Neural crest cell (in vitro differentiated cells): ENCODE data around the gene MSL1. TPM values are rescaled to one million over a fixed set of nuclear protein-coding genes. Genes with fewer than 3 reads are reported as not detected.

Experiments
- DNase-seq: peaks from one replicate; pipeline ENCODE4 v3.0.0; 2021; ENCODE audit warnings: low read depth, mixed read lengths, low spot score
- H3K27ac Mint-ChIP-seq: one replicate; pipeline ENCODE4 v1.8.0; 2021; ENCODE audit warnings: mild to moderate bottlenecking, mixed read lengths; ENCODE audit not compliant: unreplicated experiment
- H3K27me3 Mint-ChIP-seq: 2 replicates; pipeline ENCODE4 v1.8.0; 2021; ENCODE audit warnings: low read depth, mild to moderate bottlenecking, mixed read lengths
- H3K36me3 Mint-ChIP-seq: 2 replicates; pipeline ENCODE4 v1.8.0; 2021; ENCODE audit warnings: low read depth, mild to moderate bottlenecking, mixed read lengths
- H3K4me1 Mint-ChIP-seq: 2 replicates; pipeline ENCODE4 v1.8.0; 2021; ENCODE audit warnings: mixed read lengths
- H3K4me3 Mint-ChIP-seq: one replicate; pipeline ENCODE4 v1.8.0; 2021; ENCODE audit warnings: mild to moderate bottlenecking, mixed read lengths
- H3K9me3 Mint-ChIP-seq: 2 replicates; pipeline ENCODE4 v1.8.0; 2021; ENCODE audit warnings: mixed read lengths
- CTCF ChIP-seq: fragments of 200-600 bp; sonication (generic); conservative IDR thresholded peaks from 2 replicates; pipeline ENCODE4 v1.5.0; 2021; ENCODE audit warnings: antibody characterized with exemption, mild to moderate bottlenecking
- total RNA-seq: library from RNA; stranded (reverse); gene quantifications from 2 replicates; pipeline ENCODE4 v1.2.1, GENCODE V29; 2021

The MSL1 gene
- total RNA-seq, 1 donor from 2014 or later = 147 TPM

GRCh38 chr17:40105861-40106759 lies 15.7 kb upstream of the MSL1 start:
- Mint-ChIP-seq H3K4me1 (peaks cover 53% of the 10 kb centered on the region), H3K9me3 (no peaks in the 10 kb centered on the region), H3K36me3 (no peaks in the 10 kb centered on the region), H3K4me3 (no peak overlapping the region), H3K27ac (no peak overlapping the region), H3K27me3 (peaks cover 24% of the 10 kb centered on the region)
- no peak for TF ChIP-seq CTCF
- DNase-seq = no peak

DNA sequence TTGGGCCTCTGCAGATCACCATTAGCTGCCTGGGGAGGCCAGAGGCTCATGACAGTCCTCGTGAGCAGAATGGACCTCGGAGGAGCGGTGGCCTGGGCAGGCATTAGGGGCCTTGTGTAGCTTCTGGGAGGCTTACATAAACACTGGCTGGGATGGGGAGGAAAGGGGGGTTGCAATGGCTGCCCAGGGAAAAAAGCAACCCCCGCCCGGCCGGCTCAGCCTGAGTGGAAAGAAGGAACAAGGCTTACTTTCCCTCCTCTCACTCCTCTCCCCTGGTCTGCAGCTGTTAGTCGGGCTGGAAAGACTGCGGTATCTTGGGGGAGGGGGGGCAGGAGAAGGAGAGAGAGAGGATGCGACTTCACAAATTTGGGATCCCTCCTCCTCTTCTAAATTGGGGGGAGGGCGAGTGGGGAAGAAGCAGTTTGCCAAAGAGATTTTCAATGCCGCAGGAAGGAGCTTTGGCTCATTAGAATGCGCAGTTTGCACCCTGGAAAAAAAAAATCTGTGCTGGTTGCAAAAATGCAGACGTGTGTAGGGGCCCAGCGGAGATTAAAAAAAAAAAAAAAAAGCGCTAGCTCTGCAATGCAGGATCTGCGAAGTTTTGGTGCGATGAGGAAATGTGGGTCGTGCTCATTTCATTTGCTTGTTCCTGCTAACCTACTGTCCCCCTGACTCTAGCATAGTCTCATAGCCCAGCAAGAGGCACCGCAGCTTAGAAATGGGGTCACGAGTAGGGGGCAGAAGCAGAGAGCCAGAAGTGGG lies 14.8 kb upstream of the MSL1 start:
- Mint-ChIP-seq H3K4me3 (peak overlapping the region; percentile 31), H3K4me1 (peaks cover 55% of the 10 kb centered on the region), H3K27me3 (peaks cover 22% of the 10 kb centered on the region), H3K9me3 (no peaks in the 10 kb centered on the region), H3K27ac (peak overlapping the region; percentile 43), H3K36me3 (no peaks in the 10 kb centered on the region)
- DNase-seq = no peak
- no peak for TF ChIP-seq CTCF

DNA sequence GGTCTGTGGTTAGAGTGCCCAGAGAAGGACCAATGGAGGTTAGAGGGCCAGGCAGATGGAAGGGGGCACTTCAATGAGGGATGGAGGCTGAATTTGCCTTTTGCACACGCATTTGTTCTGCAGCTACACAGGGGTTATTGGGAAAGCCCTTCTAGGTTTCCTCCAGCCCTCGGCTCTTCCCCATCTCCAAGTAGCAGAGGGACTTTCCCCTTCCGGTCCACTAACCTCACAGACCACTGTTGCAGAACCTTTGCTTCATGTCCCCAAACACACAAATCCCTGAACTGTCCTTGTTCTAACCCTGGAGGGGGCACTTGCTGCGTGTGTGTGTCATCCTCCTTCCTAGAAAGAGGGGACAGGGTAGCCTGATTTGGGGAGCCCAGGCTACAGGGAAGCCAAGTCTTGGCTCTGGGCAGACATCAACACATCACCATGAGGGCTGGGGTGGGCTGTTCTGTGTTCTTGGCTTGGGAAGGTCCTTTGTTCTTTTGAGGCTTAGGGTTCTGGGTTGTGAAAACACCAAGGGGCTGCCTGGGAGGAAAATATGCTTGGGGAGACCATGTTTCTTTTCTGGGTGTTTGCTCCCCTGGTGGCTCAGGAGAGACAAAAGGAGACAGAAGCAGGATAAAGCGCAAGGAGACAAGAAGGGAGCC lies 14.1 kb upstream of the MSL1 start:
- H3K9me3 Mint-ChIP-seq = no peaks in the 10 kb centered on the region
- H3K27me3 Mint-ChIP-seq = peaks cover 22% of the 10 kb centered on the region
- H3K27ac Mint-ChIP-seq = peak overlapping the region; percentile 89
- H3K4me3 Mint-ChIP-seq = peak overlapping the region; percentile 38
- peaks cover 60% of the 10 kb centered on the region for H3K4me1 Mint-ChIP-seq
- DNase-seq = no peak
- TF ChIP-seq CTCF = no peak
- H3K36me3 Mint-ChIP-seq = no peaks in the 10 kb centered on the region

GRCh38 chr17:40108970-40109824 lies 12.6 kb upstream of the MSL1 start:
- H3K4me3 Mint-ChIP-seq = peak overlapping the region; percentile 18
- peaks cover 21% of the 10 kb centered on the region for H3K27me3 Mint-ChIP-seq
- peak; percentile 37 for TF ChIP-seq CTCF
- no peaks in the 10 kb centered on the region for H3K36me3 Mint-ChIP-seq
- H3K4me1 Mint-ChIP-seq = peaks cover 75% of the 10 kb centered on the region
- no peak for DNase-seq
- H3K27ac Mint-ChIP-seq = peak overlapping the region; percentile 91
- no peaks in the 10 kb centered on the region for H3K9me3 Mint-ChIP-seq
